Stimulated activated CD4-positive, alpha-beta T cell treated with anti-CD3 and anti-CD28 coated beads, Interleukin-1b, Interleukin-23, amount 100 ng/mL, for 1 hour (primary cell): ENCODE data around the gene FNDC3A.
A peak's percentile ranks its signal among the peaks of the same experiment; 100 is the strongest.
"Not testable (repeated sequence)": the region's sequence is repeated elsewhere in the genome, so short reads cannot be mapped to it uniquely, and the experiment has no call there.

Experiments
- DNase-seq, 2 donors: peaks; one replicate each; pipeline ENCODE4 v3.0.0-alpha.2; 2020; ENCODE audit warnings: low read depth in 2 of 2

Gene FNDC3A

DNA sequence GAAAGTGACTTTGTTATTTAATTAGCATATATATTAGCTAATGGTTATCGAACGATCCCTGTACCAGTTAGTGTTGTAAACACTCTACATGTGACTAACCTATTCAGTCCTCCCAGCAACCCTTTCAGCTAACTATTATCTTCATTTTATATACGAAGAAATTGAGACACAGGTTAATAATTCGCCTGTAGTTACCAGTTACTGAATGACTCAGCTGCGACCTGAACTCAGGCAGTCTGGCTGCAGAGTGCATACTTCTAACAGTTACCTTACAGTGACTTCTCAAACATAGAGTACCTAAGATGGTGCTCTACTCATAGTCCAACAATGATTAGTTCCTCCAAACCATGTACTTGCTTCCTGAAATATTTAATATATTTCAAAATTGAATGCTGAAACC is 117.7 kb downstream of the FNDC3A start:
- DNase-seq, result no peak

DNA sequence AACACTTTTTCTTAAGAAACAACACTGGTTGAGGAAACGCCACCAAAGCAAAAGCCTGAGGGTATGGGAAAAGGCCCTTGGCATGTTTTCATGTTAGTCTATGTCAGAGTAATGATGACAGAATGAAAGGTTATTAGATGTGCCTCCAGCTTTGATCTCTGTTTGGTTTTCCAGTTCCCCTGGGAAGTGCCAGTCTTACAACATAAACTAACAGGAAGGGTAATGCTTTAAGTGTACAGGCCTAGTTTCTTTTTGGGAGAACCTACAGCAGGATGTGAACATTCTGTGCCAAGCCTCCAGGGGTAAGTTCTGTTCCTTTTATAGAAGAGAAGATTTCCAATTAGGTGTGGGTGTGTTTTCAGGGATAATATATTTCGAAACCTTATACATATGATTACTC is 121.7 kb downstream of the FNDC3A start:
- DNase-seq, result no peak

DNA sequence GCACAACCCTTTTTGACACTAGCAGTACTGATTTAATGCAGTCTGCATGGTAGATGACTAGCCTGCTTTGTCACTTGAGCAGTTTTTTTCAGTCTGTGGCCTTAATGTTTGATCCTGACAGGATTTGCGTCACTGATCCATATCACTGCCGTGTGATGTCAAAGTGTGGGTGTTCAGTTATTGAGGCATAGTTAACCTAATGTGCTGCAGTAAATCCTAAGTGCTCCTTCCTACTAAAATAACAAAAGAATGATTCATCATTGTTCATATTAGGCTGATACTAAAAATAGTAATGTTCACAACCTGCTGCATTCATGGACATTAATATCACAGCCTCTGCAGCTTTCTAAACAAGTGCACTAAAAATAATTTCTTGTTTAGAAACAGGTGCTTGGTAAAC is 122.5 kb downstream of the FNDC3A start:
- no peak for DNase-seq

DNA sequence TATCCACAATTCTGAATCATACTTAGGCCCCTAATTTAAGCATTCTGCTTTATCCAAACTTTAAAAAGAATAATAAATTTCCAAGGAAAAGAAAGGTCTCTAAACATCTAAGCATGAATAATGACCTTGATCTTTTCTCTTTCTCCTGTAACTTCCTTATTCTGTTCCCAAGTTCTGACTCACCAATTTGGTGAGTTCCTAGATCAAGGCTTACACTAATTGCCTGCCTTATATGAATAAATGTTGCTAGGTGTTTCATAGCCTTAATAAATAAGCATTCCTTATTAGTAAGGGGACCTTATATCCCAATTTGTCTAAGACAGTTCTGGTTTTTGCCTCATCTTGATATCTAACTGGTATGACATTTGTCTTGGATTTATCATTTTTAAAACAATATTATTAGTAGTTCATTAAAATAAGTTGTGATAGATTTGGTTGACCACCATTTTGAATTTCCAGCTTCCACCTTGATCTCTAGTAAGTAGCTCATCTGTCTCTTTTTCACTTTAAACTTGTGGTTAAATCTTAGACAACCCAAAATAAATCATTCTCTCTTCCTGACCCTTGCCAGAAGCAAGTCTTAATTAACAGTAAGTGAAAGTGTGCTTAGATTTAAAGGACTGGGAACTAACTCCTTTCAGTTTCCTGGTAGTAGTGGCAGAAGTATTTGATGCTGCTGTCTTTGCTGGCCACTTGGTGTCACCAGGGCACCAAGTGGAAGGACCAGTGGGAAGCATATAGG is 123.2 kb downstream of the FNDC3A start:
- DNase-seq, result no peak

DNA sequence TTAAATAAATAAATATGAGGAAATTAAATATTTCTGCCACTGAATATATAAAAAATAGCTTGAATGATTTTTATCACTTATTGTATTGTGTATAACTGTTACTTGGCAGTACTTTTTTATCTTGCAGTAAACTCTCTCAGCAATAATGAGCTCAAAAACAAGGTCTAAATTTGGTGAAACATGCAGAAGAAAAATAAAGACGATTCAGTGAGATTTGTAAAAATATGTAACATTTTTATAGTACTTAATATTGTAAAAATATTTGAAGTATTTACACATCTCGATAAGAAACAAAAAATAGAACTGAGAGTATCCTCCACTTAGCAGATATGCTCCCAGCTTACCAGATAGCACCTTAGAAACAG is 123.8 kb downstream of the FNDC3A start:
- DNase-seq, result no peak

DNA sequence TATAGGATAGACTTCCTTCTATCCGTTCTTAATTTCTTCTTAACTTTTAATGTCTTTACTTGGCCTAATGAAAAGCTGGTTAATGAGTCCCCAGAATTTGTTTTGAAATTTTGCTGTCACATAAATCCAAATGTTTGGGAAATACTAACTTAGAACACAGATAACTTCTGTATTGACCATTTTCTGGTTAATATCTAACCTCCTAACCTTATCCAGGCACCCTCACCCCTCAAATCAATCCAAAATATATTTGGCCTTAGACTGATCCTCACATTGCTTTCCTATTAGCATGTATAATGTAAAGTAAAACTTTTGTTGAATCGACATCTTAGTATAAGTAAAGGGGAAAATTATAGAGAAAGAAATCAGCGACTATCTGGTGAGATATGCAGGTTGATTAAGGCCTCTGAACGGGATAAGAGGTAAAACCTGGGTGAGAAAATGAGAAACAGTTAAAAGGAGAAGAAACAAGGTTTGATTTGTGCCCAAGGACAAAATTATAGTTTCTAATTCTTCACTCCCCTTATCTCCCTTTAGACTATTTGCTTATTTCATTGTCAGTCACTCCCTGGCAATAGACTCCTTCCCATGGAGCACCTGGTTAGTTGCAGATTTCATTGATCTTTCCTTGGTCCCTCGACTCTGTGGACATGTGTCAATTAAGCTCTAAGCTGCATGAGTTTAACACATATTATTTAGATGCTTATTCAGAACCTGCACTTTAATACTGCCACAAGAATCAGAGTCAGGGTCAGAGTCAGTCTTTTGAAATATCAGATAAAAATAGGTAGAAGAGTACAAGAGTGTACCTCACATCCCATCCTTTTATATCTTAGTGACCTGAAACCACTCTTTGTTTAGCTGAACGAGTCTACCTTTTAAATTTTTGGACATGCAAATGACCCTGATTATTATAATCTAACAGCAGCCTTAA is 125.2 kb downstream of the FNDC3A start:
- DNase-seq, result no peak

DNA sequence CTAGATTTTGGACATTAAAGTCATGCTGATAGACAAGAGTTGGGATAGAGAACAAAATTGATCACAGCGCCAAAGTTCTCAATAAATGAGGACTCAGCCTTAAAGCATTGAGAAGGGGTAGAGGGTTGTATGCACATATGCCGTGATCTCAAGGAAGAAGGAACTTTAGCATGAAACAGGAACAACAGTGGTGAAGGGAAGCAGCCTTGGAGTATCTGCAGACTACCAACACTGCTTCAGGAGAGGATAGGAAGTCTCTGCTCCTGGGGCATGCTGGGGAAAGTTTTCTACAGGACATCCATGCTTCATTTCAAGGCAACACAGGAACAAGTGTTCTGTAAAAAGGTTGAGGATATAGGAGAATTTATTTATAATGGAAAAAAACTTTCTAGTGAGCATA is 132.5 kb downstream of the FNDC3A start:
- DNase-seq, result no peak

DNA sequence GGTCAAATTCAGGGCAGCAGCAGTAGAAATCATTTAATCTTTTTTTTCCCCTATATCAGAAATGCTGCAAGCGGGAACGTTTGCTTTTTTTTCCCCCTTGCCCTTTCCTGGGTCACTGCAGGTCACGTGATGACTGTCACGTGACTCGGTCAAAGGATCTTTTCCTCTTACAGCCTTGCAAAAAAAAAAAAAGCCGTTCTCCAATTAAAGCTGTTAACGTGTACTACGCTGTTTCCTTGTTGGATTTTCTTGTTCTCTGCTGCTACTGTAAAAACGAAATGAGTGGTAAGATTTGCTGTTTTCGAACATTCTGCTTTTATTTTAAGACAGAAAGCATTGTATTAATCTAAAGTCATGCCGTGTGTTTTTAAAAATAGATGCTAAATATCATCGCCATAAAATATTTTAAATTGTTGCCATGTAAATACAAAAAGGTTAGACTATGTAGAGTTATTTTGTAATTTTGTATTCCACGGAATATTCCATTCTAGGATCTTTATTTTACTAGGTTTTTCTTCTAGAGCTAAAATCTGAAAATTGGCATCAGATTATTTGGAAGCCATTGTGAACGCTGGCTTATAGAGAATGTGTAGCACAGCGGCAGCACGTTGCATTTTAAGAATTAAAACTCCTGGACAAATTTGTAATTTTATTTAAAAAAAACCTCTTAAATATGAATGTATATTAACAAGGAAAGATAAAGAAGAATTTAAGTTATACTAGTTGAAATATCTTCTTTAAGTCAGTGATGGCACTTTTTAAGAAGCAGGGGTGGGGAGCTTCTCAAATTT is 134.6 kb downstream of the FNDC3A start:
- DNase-seq, result peak; percentile 18 to 27

DNA sequence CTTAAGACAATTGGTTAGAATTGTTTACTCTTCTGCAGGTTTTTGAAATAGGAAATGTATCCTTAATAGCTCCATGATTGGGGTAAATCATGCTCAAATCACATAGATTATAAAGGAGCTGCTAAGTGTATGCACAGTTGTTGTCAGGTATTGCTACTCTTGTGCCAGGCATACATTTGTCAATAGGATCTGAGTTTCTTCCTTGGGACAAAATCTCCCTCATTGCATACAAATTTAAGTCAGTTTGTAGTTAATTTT is 135.1 kb downstream of the FNDC3A start:
- DNase-seq, result no peak

DNA sequence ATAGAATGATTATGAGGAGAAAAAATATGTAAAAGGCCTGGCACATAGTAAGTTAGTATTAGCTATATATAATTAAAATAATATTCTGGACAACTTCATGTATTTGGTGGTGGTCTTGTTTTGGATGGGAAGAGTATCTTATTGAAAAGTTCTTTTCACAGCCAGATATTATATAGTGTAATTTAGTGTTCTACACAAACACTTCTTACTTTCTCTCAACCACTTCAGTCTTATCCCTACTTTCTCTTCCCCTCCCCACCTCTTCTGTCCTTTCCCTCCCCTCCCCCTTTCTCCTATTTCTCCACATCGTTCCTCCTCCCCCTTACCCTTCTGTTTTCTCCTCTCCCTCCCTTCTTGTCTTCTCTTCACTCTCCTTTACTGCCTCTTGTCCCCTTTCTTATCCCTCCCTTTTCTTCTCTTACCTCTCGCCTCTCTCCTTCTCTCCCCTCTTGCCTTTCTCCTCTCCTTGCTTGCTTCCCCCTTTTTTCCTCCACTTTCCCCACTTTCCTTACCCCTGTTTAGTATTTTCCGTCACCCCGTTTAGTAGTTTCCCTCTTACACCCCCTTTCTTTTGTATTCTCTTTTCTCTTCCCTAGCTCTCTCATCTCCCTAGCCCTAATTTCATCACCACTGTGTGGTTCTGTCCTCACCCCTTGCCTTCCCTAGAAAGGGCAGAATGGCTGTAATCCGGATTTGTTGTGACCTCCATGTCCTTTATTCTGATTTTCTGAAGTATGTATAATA is 137.2 kb downstream of the FNDC3A start:
- no peak for DNase-seq

DNA sequence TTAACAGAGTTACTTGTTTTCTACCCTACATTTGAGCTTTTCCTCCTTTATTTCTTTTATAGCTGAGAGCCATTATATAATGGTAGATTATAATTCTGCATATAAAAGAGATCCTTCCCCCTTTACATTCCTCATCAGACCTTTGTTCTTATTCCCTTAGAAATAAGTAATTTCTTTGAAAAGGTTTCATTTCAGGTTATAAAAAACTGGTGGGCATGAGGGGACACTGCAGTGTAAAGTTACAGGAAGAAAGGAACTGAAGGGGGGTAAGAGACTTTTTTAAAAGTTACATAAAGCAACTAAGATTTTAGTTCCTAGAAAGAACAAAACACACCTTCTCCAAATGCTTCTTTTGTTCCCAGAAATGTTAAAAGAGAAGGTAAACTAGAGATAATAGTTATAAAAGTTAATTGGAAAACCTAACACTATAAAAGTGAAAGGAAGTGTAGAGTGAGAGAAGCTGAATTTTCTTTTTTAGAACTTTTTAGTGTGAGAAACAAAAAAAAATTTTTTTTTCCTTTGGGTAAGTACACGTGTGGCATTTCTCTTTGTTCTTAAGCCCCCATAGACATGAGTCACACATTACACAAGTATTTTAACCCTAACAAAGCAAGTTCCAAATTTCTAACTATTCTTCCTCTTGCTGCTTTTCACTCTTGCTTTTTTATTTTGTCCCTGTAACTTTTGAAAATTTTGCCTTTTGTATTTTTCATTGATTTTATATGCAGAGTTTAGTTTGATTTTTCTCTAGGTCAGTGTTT is 138.0 kb downstream of the FNDC3A start:
- DNase-seq, result no peak

DNA sequence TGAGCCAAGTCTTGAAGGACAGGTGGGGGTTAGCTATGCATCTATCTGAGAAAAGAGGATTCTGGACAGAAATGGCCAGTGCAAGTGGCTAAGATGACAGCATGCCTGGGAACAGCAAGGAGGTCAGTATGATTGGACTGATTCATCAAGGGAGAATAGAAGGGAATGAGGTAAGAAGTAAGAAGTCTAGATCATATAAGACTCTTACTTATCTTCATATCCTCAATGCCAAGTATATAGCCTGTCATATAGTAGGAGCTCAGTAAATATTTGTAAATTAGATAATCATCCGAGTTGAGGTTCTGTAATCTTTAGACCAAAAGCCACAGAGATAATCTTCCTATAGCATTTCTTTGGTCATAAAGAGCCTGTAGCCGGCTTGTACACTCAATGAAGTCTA is 141.2 kb downstream of the FNDC3A start:
- no peak for DNase-seq

DNA sequence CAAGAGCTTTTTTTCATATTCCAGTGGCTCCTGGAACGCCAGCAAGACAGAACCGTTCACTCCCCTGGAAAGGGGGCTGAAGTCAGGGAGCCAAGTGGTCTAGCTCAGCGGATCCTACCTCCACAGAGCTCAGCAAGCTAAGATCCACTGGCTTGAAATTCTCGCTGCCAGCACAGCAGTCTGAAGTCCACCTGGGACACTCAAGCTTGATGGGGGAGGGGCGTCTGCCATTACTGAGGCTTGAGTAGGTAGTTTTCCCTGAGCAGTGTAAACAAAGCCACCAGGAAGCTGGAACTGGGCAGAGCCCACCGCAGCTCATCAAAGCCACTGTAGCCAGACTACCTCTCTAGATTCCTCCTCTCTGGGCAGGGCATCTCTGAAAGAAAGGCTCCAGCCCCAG is 142.7 kb downstream of the FNDC3A start:
- not testable (repeated sequence) for DNase-seq

DNA sequence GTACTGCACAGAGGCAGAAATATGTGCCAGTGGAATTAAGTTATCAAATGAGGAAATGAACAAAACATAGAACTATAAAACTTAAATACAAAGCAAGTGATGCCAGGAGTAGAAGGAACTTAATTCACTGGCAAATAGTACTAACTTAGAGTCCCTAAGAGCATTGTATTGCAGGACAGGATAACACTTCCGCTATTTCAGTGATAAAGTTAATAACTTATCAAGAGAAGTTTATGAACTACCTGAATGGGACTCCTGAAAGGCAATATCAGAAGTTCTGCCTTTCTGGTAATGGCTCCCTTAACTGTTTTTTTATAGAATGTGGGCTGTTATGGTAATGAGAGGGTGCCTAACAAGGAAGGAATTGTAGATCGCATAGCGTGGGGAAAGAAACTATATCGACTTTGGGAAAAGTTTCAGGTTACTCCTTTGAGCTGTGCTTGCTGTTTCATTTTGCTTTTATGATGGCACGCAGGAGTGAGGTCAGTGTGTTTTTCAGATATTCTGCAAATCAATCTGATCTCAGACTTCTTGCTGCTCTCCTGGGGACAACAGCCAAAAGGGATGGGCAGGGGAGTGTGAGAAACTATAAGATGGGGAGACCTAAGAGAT is 149.1 kb downstream of the FNDC3A start:
- no peak for DNase-seq

DNA sequence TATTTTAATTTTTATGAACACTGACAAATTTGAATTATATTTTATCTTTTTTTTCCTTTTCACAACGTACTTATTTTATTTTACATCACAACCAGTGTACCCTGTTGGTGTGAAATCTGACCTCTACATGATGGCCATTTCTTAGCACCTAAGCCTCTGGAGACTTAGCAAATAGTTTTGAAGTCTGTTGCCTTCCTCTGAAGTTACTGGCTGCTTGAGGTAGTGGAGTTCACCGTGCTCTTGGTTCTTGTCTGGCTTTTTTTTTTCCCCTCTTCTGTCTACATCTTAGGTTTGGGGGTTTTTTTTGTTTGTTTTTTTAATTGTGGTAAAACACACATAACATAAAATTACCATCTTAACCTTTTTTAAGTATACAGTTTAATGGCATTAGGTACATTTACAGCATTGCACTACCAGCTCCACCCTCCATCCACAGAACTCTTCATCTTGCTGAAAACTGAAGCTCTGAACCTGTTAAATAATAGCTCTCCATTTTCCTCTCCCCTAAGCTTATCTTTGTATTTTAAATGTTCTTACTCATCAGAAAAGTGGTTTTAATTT is 150.3 kb downstream of the FNDC3A start:
- DNase-seq, result no peak

DNA sequence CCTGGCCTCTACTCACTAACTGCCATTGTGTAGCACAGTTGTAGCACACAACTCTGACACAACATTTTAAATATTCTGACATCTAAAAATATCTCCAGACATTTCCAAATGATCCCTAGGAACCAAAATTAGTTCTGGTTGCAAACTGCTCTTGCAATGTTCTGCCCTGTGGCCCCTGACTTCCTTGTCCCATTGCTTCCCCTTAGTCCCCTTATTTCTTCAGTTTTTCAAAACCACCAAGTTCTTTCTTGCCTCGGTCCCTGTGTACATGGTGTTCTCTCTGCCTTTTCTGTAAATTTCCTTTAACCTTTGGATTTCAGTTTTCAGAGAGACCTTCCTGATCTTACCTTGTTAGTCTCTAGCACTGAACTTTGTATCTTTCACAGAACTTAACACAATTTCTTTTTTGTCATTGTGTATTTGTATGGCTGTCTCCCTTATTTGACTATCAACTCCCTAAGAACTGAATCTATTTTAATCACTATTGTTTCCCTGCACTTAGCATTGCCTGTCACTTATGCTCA is 156.8 kb downstream of the FNDC3A start:
- no peak for DNase-seq

DNA sequence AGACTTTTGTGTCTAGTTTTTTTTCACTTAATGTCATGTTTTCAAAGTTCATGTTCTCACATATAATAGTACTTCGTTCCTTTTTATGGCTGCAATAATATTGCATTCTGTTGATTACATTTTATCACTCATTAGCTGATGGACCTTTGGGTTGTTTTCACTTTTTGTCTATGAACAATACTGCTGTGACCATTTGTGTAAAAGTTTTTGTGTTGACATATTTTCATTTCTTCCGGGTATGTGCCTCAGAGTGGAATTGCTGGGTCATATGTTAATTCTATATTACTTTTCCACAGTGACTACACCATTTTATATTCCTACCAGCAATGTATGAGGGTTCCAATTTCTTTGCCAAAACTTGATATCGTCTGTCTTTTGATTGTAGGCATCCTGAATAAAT is 158.6 kb downstream of the FNDC3A start:
- DNase-seq, result no peak

DNA sequence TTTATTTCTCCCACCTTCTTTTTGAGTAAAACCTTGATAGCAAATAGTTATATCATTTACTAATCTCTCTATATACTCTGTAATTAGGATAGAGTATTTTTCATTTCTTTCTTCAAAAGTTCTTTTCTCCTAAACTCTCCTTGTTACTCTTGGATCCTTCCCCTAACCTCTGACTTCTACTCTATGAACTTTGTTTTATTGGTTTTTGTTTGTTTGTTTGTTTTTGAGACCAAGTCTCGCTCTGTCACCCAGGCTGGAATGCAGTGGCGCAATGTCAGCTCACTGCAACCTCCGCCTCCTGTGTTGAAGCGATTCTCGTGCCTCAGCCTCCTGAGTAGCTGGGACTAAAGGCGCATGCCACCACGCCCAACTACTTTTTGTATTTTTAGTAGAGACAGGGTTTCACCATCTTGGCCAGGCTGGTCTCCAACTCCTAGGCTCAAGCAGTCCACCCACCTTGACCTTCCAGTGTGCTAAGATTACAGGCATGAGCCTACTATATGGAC is 161.5 kb downstream of the FNDC3A start:
- not testable (repeated sequence) for DNase-seq

DNA sequence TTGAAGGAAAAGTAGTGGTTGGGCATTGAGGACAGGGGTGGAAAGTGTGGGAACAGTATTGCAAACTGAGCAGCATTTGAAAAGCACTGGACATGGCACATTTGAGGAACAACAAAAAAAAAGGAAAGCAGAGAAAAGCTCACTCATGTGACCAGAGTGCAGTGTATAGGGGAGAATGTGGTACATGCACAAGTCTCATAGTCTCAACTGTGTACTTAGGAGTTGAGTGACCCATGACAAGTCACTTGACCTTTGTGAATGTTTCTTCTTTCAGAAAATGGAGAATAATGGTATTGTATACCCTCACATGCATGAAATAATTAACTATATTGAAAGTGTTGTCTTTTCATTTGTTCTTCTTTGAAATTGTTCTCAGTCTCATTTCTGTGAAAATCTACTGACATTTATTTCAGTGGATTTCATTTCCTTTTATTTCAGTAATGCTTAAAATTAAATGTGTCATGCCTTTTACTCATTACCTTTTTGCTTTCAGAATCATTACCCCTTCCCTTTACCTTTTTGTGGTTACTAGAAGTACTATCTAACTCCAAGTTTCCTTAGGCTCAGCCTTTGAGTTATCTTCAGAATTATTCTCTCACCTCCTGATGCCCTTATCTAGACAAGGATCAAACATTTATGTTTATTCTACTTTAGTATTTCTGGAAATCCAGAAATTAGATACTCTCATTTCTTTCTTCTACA is 165.3 kb downstream of the FNDC3A start:
- DNase-seq, result no peak
